ENCODE results near the gene SLC66A2.

GRCh38 chr18:79853303-79853992 is 98.0 kb downstream of the SLC66A2 start:
- TF ChIP-seq POLR2A (IDR thresholded peaks at IDR 0.05), result no peak
- no peak for TF ChIP-seq CTCF (IDR thresholded peaks at IDR 0.05)

Measured in lower leg skin (tissue), 3 donors.